Activated CD8-positive, alpha-beta memory T cell treated with anti-CD3 and anti-CD28 coated beads for 36 hours (primary cell): ENCODE measurements around the gene SYK. TPM values are rescaled to one million over a fixed set of nuclear protein-coding genes. Genes with fewer than 3 reads are reported as not detected.
"Not testable (repeated sequence)": the region's sequence is repeated elsewhere in the genome, so short reads cannot be mapped to it uniquely, and the experiment has no call there.

Experiments used
- CTCF ChIA-PET: fragments of 350-600 bp; sonication (Branson Sonifier 250); formaldehyde crosslinking; loops from one replicate; lab custom pipeline; 2021; ENCODE audit warnings: antibody characterized with exemption; lab: Charles Lee
- POLR2A ChIA-PET: fragments of 350-600 bp; sonication (Branson Sonifier 250); formaldehyde crosslinking; loops from one replicate; lab custom pipeline; 2021; ENCODE audit warnings: antibody characterized with exemption; lab: Charles Lee
- total RNA-seq, 2 experiments: library from RNA; stranded (reverse); gene quantifications; one replicate each; pipeline ENCODE4 v1.2.3, GENCODE V29; 2021

SYK gene
- total RNA-seq, 2 experiments from 2014 or later, result 0.08 TPM; not detected in 1

DNA sequence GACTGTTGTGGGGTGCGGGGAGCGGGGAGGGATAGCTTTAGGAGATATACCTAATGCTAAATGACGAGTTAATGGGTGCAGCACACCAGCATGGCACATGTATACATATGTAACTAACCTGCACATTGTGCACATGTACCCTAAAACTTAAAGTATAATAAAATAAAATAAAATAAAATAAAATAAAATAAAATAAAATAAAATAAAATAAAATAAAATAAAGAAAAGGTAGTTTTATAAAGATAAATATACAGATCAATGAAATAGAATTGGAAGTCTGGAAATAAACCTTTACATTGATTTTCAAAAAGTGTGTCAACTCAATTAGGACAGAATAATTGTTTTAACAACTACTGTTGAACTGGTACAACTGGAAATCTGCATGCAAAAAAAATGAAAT, 8.6 kb upstream of the SYK start:
- CTCF ChIA-PET, result interaction anchor here (0.7 kb wide), 1 partner anchor 312 kb away, joined by 3 read pairs; no protein-coding TSS in a partner anchor
- POLR2A ChIA-PET, result not testable (repeated sequence)

- POLR2A ChIA-PET, result no interaction called here
- CTCF ChIA-PET, result no interaction called here
These were observed 7.9 kb upstream of the SYK start for GRCh38 chr9:90793729-90794128.

GRCh38 chr9:90795084-90795483, 6.5 kb upstream of the SYK start:
- ChIA-PET CTCF (no interaction called here), POLR2A (no interaction called here)

DNA sequence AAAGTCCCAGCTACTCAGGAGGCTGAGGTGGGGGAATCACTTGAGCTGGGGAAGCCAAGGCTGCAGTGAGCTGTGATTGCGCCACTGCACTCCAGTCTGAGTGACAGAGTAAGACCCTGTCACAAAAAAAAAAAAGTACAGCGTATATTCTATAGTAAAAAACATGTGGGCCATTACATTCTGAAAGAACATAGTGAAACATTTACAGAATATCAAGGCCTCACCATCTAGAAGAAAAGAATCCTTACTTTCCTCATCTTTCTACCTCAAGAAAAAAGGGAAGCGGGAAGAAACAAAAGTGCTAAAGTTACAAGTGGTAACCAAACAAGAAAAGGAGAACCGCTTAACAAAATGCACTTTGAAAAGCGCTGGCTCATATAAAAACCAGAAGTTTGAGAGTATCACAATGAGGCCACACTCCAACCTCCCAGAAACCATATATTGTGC, 5.7 kb upstream of the SYK start:
- CTCF ChIA-PET, result interaction anchor here (0.6 kb wide), 1 partner anchor 1157 kb away, joined by 3 read pairs; no protein-coding TSS in a partner anchor
- POLR2A ChIA-PET, result no interaction called here

DNA sequence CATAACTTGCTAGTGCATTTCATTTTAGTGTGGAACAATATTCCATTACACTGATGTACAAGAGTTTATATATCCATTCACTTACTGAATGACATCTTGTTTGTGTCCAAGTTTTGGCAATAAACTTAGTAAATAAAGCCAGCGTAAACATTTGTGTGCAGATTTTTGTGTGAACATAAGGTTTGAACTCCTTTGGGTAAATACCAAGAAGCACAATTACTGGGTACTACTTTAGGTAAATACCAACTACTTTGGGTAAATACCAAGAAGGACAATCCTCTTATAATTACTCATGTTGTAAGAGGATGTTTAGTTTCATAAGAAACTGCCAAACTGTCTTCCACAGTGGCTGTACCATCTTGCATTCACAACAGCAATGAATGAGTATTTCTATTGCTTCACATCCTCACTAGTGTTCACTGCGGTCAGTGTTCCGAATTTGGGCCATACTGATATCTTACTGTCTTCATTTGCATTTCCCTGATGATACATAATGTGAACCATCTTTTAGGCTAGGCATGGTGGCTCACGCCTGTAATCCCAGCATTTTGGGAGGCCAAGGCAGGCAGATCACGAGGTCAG, 2.3 kb upstream of the SYK start:
- POLR2A ChIA-PET, result no interaction called here
- CTCF ChIA-PET, result no interaction called here

GRCh38 chr9:90801973-90802322, 329 bp downstream of the SYK start:
- ChIA-PET POLR2A (interaction anchor here (0.5 kb wide), 1 partner anchor 92 kb away, joined by 3 read pairs; no protein-coding TSS in a partner anchor), CTCF (no interaction called here)

GRCh38 chr9:90802386-90802985, 867 bp downstream of the SYK start:
- CTCF ChIA-PET, result no interaction called here

GRCh38 chr9:90803860-90804593, 2.4 kb downstream of the SYK start:
- POLR2A ChIA-PET, result no interaction called here
- CTCF ChIA-PET, result no interaction called here

More at GRCh38 chr9:90802386-90802985, 867 bp downstream of the SYK start:
- POLR2A ChIA-PET, result no interaction called here

DNA sequence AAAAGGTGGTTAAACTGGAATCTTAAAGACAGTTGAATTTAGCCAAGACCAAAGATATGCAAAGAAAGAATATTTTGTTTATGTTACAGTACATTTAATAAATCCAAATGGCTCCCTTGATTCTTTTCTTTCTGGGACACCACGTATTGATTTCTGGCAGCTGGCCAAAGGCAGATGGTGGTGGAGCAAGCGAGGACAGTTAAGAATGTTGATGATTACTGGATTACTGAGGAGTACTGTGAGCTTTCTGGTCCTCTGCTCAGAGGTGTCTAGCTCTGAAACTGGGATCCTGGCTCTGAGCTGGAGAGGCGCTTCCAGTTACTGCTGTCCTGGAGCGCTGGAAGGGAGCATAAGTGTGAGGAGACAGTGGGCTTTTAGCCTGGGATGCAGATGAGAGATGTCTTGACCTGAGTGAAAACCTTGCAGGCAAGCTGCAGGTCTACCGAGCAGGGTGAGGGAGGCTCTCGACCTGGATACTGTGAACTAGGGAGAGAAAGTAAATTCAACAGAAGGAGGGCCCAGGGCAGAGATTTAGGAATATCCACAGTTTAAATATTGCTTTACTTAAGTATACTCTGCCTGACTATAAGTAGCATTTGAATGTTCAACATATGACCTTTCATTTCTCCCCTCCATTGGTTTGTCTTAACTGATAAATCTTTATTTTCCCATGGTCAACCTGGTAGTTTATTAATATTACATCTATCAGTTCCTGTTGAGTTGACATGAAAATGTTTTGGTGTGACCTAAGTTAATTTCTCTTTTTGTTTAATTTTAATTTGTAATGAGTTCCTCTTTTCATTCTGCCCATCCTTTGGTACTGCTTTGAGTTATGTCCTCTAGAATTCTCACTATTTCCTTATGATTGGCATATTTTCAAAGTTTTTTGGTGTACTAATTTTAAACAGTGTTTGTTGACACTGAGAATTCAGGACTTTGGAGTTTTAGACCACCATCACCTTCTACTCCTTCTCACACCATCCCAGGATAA, 3.7 kb downstream of the SYK start:
- CTCF ChIA-PET, result no interaction called here
- POLR2A ChIA-PET, result no interaction called here

- ChIA-PET CTCF (no interaction called here), POLR2A (no interaction called here)
These were observed 5.4 kb downstream of the SYK start for GRCh38 chr9:90807006-90807405.

DNA sequence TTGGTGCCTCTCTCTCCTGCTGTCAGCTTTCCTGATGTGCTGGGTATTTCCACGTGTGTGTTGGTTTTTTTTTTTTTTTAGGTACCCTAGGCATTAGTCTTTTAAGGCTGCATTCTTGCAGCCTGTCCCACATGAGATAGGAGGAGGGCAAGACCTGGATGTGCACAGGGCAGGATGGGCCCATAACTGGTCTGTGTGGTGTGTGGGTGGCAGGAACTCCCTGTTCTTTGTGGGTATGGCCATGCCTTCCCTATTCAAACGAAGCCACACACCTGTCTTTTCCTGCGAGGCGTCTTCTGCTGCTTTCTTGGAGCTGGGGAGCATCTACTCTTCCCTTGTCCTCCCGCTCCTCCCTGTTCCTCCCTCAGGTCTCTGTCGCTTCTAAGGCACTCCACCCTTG, 6.8 kb downstream of the SYK start:
- POLR2A ChIA-PET, result no interaction called here
- CTCF ChIA-PET, result no interaction called here

DNA sequence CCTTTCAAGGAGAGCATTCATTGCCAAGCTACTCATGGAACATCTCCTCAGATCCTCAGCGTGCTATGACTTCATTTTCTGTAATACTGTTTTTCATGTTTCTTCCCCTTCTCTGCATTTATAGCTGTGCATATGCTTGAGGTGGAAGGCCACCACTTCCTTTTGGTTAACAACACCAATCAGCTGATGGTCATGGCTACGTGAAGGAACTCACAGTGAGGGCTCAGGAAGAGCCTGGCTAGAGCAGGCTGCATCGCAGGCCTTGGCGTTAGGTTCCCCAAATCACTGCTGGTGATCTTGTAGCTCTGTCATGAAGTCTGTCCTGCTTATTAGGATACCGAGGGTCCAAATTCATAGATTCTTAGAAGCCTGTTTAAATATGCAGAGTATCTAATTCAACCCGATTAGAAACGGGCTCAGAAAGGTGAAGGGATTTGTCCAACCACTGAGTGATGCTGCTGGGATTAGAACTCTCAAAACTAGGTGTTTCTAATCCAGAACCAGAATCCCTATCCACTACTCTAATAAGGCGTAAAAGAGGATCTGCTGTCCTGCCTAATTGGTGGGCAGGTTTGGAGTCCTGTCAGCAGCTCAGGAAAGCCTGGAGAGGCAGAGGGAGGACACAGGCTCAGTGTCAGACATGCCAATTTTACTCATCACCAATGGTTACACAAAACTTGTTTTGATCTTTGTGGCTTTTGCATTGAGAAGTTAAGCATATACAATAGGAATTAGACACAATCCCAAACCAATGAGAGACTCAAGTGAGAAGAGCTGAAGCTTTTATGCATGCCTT, 7.5 kb downstream of the SYK start:
- CTCF ChIA-PET, result no interaction called here

GRCh38 chr9:90810691-90811090, 9.1 kb downstream of the SYK start:
- ChIA-PET CTCF (no interaction called here), POLR2A (no interaction called here)

More for the DNA sequence above, 7.5 kb downstream of the SYK start:
- POLR2A ChIA-PET, result no interaction called here

DNA sequence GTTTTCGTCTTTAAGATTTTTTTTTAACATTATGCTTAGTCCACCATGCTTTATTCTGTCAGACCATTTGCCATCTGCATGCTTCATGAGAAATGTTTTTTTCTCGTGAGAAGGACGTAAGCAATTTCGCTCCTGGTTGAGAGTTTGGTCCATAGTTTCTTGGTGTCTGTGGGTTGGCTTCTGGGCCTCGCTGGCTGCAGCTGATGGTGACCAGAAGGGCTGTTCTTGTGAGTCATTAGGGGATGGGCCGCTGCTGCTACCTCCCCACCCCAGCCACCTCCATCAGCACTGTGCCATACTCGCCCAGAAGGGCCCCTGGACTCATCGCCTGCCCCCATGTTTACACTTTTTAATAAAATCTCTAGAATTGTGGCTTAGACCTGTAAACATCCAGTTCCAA, 11.4 kb downstream of the SYK start:
- POLR2A ChIA-PET, result no interaction called here
- CTCF ChIA-PET, result no interaction called here

- ChIA-PET CTCF (no interaction called here), POLR2A (no interaction called here)
These were observed 11.9 kb downstream of the SYK start for GRCh38 chr9:90813523-90813922.

GRCh38 chr9:90814355-90814754, 12.7 kb downstream of the SYK start:
- ChIA-PET CTCF (no interaction called here), POLR2A (no interaction called here)

- POLR2A ChIA-PET, result no interaction called here
These were observed 13.7 kb downstream of the SYK start for GRCh38 chr9:90815183-90815943.

DNA sequence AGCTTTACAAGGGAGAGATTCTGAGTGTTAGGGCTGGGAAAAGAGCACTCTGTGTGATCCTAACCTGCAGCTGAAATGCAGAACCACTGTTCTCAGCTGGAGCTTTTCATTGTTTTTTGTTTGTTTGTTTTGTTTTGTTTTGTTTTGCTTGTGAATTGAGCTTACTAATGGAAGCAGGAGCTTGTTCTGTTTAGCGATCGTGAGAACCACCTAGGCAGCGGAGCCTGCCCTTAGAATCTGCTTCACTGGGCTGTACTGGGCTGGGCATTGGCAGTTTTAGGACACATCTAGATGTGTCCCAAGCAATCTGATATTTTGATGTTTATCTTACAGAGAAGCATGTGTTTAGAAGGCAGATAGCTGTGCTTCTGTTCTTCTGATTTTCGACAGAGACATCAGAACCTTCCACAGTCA, 14.3 kb downstream of the SYK start:
- CTCF ChIA-PET, result no interaction called here
- POLR2A ChIA-PET, result no interaction called here

More at GRCh38 chr9:90815183-90815943, 13.7 kb downstream of the SYK start:
- CTCF ChIA-PET, result no interaction called here
